HG02610 (cell line): ENCODE data around the gene PNLIP.

ENCODE experiments used
- ATAC-seq: cut with Tn5 transposase; IDR thresholded peaks from one replicate; pipeline ENCODE4 v1.9.1; 2021; ENCODE audit warnings: mild to moderate bottlenecking, moderate library complexity; ENCODE audit not compliant: unreplicated experiment

The PNLIP gene

GRCh38 chr10:116613471-116613870 lies 67.7 kb downstream of the PNLIP start:
- ATAC-seq: no peak

GRCh38 chr10:116614796-116615195 lies 69.1 kb downstream of the PNLIP start:
- no peak for ATAC-seq

GRCh38 chr10:116615199-116615776 lies 69.6 kb downstream of the PNLIP start:
- no peak for ATAC-seq
